G401.6 (cell line): Measurements from ENCODE around the gene ANKRD18B.
"Not testable (repeated sequence)": the region's sequence is repeated elsewhere in the genome, so short reads cannot be mapped to it uniquely, and the experiment has no call there.

Experiments used
- FAIRE-seq: peaks from 2 replicates; lab custom pipeline; 2012; peaks lifted over from hg19 to GRCh38; lab: Jason Lieb, UNC

The ANKRD18B gene

GRCh38 chr9:33523397-33524305, at the start of gene ANKRD18B:
TSS of gene ANKRD18B (plus strand) at chr9:33524251. CDS start at chr9:33524490, 239 bp downstream.
- FAIRE-seq, result not testable (repeated sequence)

- no peak for FAIRE-seq
Observed at GRCh38 chr9:33475357-33475756, 48.7 kb upstream of the ANKRD18B start.

DNA sequence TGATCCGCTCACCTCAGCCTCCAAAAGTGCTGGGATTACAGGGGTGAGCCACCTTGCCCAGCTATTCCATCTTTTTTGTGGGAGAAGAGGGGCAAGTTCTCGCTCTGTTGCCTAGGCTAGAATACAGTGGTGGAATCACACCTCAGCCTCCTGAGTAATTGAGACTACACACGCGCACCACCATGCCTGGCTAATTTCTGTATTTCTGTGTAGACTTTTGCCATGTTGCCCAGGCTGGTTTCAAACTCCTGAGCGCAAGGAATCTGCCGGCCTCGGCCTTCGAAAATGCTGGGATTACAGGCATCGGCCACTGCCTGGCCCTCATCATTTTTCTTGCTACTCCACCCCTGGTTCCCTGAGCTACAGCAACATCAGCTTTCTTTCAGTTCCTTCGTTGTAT, 47.5 kb upstream of the ANKRD18B start:
- FAIRE-seq, result no peak

- no peak for FAIRE-seq
Observed at GRCh38 chr9:33480106-33480505, 43.9 kb upstream of the ANKRD18B start.

- no peak for FAIRE-seq
Observed at GRCh38 chr9:33480976-33481375, 43.1 kb upstream of the ANKRD18B start.

- not testable (repeated sequence) for FAIRE-seq
Observed at GRCh38 chr9:33485312-33485711, 38.7 kb upstream of the ANKRD18B start.

DNA sequence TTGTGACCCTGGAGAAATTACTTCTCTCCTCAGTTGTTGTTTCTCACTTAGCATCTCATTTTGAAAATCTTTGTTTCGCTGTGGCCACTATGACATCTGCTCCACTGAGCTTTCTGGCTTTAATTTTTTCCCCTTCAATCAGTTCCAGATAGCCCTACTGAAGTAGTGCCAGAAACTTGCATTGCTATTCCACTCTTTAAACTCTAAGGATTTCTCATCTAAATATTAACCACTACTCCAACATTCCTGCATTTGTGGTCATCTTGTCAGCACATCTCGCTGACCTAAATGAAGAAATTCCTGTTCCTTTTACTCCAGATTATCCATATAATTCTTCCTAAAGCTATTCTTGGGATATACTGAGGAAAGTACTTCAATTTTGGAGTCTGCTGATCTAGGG, 35.0 kb upstream of the ANKRD18B start:
- no peak for FAIRE-seq

DNA sequence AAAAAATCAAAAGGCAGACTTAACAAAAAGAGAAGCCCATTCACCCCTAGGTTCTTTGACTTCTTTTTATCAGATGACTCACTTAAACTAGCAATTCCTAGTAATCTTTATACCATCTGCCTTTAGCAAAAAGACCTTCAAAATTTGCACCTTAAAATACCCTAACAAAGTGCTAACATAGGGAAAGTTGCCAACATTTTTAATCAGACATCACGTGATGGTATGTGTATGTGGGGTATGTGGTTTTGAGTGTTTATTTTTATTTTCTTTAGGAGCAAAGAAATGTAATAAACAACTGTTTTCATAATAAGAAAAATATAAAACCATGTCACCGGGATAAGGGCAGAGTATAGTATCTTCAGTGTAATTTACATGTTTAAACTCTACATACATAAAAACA, 30.2 kb upstream of the ANKRD18B start:
- not testable (repeated sequence) for FAIRE-seq

- peak; percentile 98 for FAIRE-seq
Observed at GRCh38 chr9:33498387-33498786, 25.7 kb upstream of the ANKRD18B start.

- no peak for FAIRE-seq
Observed at GRCh38 chr9:33506626-33507370, 17.3 kb upstream of the ANKRD18B start.

- FAIRE-seq, result peak; percentile 52
Observed at GRCh38 chr9:33510262-33511183, 13.5 kb upstream of the ANKRD18B start.

DNA sequence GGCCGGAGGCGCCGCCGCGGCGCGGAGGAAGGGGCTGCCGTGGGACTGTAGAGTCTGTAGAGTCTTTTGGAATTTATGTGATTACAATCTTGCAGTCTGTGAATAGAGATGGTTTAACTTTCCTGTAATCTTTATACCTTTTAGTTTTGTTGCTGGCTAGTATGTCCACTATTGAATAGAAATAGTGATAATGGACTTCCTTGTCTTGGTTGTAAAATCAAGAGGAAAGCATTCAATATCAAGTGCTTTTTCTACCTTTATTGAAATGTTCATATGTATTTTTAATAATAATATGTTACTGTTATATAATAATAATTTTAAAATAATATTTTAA, 12.9 kb upstream of the ANKRD18B start:
- not testable (repeated sequence) for FAIRE-seq

DNA sequence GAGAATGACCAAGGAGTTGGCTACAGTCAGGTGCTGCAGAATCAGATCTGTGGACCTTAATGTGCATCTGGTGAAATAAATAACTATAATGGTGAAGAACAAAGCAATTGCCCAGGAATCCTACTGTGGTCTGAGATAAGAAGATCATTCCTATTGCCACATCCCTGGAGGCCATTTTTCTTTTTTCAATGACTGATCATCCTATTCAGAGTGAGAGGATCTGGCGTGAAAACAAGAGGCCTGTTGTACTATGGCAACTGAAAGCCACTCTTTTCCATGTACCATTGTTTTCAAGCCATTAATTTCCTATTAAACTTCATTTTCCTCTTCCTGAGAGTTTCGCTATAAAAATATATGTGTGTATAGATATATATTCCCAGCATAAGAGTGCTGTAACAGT, 11.5 kb upstream of the ANKRD18B start:
- FAIRE-seq, result not testable (repeated sequence)

- FAIRE-seq, result not testable (repeated sequence)
Observed at GRCh38 chr9:33515342-33515995, 8.6 kb upstream of the ANKRD18B start.

DNA sequence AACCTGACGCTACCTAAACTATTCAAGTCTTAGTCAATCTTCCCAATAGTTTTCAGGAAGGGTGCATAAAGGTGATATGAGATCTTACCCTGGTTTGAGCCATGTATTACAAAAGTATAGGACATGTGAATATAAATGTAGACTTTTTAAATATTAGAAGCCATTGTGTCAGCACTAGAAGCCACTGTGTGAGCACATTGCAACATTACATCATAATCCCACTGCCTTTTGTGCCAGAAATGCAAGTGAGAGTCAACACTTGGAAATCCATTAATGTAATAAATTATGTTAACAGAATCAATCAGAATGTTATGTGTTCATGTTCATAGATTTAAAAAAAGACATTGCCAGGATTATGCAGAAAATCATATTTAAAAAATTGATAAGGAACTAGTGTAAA, 7.7 kb upstream of the ANKRD18B start:
- not testable (repeated sequence) for FAIRE-seq

DNA sequence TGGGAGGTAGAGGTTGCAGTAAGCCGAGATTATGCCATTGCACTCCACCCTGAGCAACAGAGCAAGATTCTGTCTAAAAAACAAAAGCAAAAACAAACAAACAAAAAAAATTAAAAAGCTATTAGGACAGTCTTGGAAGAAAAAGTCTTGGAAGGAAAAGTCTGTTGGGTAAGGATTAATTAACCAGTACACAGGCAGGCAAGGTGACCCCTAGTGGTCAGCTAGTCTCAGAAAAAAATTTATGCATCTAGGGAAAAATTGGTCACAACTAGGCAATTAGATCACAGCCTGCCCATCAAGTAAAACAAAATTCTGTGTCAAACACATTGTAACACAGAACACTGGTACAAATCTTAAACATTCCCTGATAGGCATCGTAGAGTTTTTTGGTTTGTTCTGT, 6.7 kb upstream of the ANKRD18B start:
- peak; percentile 81 for FAIRE-seq

DNA sequence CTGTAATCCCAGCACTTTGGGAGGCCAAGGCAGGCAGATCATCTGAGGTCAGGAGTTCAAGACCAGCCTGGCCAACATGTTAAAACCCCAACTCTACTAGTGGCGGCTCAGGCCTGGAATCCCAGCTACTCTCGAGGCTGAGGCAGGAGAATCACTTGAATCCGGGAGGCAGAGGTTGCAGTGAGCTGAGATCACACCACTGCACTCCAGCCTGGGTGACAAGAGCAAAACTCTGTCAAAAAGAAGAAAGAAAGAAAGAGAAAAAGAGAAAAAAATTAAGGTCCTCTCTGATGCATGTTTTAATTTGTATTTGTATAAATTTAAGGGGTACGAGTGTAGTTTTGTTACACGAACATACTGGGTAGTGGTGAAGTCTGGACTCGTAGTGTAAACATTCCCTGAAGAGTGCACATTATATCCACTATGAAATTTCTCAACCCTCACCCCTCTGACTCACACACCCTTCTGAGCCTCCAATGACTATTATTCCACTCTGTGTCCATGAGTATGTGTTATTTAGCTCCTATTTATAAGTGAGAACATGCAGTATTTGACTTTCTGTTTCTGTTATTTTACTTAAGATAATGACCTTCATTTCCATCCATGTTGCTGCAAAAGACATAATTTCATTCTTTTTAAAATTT, 6.0 kb upstream of the ANKRD18B start:
- FAIRE-seq, result not testable (repeated sequence)

GRCh38 chr9:33521861-33522260, 2.2 kb upstream of the ANKRD18B start:
- FAIRE-seq, result not testable (repeated sequence)

DNA sequence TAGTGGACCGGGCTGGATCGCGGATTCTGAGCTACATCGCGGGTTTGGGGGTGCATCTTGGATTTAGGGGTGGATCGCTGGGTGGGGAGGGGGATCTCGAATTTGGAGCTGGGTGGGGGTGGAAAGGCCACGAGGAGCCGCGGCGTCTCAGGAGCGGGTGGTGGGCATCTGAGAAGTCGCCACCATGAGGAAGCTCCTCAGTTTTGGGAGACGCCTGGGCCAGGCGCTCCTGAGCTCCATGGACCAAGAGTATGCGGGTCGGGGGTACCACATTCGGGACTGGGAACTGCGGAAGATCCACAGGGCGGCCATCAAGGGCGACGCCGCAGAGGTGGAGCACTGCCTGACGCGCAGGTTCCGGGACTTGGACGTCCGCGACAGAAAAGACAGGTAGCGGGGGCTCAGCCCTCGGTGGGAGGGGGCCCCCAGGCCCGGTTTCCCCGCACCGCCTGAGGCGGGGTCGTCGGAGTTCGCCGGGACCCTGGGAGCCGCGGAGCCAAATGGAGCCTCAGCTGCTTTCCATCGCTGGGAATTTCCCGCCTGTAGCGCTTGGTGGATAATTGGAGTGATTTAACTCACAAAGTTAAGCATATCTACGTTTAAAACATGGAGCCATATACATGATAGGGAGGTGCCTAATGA, 376 bp downstream of the ANKRD18B start:
- FAIRE-seq, result no peak

DNA sequence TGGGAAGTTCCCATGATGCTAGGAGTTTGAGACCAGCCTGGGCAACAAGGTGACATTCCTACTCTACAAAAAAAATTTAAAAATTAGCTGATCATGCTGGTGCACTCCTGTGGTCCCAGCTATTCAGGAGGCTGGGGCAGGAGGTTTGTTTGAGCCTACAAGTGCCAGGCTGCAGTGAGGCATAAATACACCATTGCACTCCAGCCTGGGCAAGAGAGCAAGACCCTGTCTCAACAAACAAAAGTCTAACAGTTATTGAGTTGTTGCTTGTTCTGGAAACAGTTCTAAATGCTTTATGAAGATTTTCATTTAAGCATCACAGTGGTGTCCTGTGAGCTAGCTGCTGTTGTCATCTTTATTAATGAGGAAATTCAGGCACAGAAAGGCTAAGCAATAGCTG, 4.0 kb downstream of the ANKRD18B start:
- FAIRE-seq, result not testable (repeated sequence)

DNA sequence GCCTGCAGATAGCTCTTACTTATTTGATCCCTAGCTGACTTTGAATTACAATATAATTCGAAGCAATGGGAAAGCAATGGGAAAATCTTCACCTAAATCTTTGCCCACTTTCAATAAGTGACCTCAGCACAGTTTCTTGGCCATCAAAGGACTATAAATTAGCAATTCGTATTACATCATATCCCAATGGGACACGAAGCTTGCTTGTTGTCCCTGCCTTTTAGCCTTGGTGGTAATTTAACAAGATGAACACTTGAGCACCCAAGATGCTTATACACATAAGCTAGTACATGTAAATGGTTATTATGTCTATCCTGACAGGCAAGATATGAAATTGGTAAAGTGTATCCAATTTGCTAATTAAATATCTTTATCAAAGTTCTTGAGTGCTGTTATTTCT, 9.9 kb downstream of the ANKRD18B start:
- FAIRE-seq, result not testable (repeated sequence)
